SK-MEL-5 (cell line): Measurements from ENCODE around the gene EIF4A2. TPM values are rescaled to one million over a fixed set of nuclear protein-coding genes. Genes with fewer than 3 reads are reported as not detected.

Experiments
- DNase-seq: peaks from one replicate; pipeline ENCODE4 v3.0.0-alpha.2; 2016; ENCODE audit warnings: low read depth, low spot score
- in situ Hi-C: cut with HindIII; loops from 2 replicates; pipeline ENCODE4 v1.10.0; 2016; ENCODE audit warnings: low sequenced_read_pairs, high pct_unique_total_duplicates, low pct_unique_long_range_greater_than_20kb
- polyA plus RNA-seq, 2 experiments: library from polyadenylated mRNA; depleted of rRNA; stranded (reverse); fragments of >200 nt; gene quantifications; 2 replicates each; pipeline ENCODE4 v1.2.3, GENCODE V29; 2015
- total RNA-seq: library from RNA; depleted of rRNA; stranded (reverse); fragments of >200 nt; shearing (Covaris generic); gene quantifications from 2 replicates; pipeline ENCODE4 v1.2.3, GENCODE V29; 2014; rRNA removed

The EIF4A2 gene
- total RNA-seq = 391 and 434 TPM in 2 replicates
- 210 and 220 TPM in 2 replicates for polyA plus RNA-seq (2015; cell fraction: cytosol; rRNA removed)
- 2,399 and 2,988 TPM in 2 replicates for polyA plus RNA-seq (2015; cell fraction: nucleus; rRNA removed)

DNA sequence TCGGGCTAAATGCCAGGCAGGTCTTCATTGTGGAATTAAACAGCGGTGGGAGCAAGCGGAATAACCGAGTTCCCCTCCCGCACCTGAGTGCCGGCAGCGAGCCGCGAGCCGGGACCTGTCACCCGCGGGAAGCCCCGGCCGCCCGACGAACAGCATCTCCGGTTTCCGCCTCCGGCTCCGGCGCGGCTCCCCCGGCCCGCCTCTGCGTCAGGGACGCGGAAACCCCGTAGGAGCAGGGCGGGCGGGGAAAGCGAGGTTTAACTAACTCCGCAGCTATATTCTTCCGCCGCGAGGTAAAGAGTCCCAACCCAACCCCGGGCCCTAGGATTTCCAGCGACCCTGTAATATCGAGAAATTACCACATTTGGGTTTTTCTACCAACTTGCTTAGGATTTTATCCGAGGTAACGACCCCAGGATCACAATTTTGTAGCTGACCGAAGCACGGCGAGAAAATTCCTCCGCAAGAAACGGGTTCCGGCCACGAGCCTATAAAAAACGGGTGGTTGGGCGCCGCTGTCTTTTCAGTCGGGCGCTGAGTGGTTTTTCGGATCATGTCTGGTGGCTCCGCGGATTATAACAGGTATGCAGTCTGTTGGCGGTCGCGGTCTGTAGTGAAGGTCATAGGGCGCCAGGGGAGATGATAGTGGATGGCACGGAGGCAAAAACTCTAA is at the start of gene EIF4A2:
TSS of gene EIF4A2 (plus strand) at position 520 of the 673 bp plus-strand sequence. CDS start at position 554, 34 bp downstream.
- in situ Hi-C loops = no loop called here
- peak; percentile 85 for DNase-seq

- no peak for DNase-seq
- in situ Hi-C loops = no loop called here
Observed at GRCh38 chr3:186742618-186743380, 40.6 kb upstream of the EIF4A2 start.

GRCh38 chr3:186743666-186744065 is 39.7 kb upstream of the EIF4A2 start:
- no peak for DNase-seq
- in situ Hi-C loops = no loop called here

GRCh38 chr3:186746008-186746407 is 37.4 kb upstream of the EIF4A2 start:
- in situ Hi-C loops = no loop called here

GRCh38 chr3:186750316-186750715 is 33.1 kb upstream of the EIF4A2 start:
- DNase-seq = no peak
- in situ Hi-C loops = no loop called here

More at GRCh38 chr3:186746008-186746407, 37.4 kb upstream of the EIF4A2 start:
- DNase-seq = no peak

DNA sequence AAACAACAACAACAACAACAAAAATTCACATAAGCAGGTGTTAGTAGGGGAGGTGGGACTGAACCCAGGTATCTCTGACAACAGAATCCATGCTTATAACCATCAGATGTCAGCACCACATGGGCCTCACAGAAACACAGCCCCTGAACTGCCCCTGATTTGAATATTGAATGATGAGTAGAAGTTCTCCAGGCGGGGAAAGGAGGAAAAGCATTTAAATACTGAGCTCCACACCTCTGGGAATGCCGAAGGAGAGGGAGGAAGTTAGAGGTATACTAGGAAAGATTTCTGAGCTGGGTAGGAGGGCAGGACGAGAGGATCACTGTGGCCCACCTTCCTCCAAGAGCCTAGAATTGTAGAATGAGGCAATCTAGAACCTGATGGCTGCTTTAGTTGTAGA is 31.9 kb upstream of the EIF4A2 start:
- in situ Hi-C loops = no loop called here
- DNase-seq = no peak

GRCh38 chr3:186754006-186754405 is 29.4 kb upstream of the EIF4A2 start:
- in situ Hi-C loops = no loop called here
- no peak for DNase-seq

- no peak for DNase-seq
- in situ Hi-C loops = no loop called here
Observed at GRCh38 chr3:186754871-186755270, 28.5 kb upstream of the EIF4A2 start.

- no peak for DNase-seq
- in situ Hi-C loops = no loop called here
Observed at GRCh38 chr3:186757214-186757613, 26.2 kb upstream of the EIF4A2 start.

GRCh38 chr3:186757686-186758220 is 25.6 kb upstream of the EIF4A2 start:
- in situ Hi-C loops = no loop called here

DNA sequence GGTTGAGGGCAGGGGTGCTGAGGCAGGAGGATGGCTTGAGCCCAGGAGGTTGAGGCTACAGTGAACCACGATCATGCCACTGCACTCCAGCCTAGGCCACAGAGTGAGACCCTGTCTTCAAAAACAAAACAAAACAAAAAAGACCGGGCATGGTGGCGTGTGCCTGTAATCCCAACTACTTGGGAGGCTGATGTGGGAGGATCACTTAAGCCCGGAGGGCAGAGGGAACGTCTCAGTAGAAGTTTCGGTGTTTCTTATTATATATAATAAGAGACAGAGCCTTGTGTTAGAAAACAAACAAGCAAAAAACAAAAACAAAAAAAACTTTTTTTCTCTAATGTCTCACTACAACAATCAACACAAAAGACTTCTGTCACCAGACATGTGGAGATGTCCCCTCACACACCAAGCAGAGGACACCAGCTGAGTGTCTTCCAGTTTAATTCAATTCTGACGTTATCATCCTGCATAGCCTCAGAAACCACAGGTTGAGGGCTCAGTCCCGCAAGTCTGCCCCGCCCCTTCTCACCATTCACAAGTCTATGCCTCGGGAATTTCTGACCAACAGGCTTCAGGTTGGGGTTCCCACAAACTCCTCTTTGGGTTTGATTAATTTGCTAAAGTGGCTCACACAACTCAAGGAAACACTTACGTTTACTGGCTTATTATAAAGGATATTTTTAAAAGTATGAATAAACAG is 24.0 kb upstream of the EIF4A2 start:
- no peak for DNase-seq
- in situ Hi-C loops = no loop called here

More at GRCh38 chr3:186757686-186758220, 25.6 kb upstream of the EIF4A2 start:
- DNase-seq = no peak

DNA sequence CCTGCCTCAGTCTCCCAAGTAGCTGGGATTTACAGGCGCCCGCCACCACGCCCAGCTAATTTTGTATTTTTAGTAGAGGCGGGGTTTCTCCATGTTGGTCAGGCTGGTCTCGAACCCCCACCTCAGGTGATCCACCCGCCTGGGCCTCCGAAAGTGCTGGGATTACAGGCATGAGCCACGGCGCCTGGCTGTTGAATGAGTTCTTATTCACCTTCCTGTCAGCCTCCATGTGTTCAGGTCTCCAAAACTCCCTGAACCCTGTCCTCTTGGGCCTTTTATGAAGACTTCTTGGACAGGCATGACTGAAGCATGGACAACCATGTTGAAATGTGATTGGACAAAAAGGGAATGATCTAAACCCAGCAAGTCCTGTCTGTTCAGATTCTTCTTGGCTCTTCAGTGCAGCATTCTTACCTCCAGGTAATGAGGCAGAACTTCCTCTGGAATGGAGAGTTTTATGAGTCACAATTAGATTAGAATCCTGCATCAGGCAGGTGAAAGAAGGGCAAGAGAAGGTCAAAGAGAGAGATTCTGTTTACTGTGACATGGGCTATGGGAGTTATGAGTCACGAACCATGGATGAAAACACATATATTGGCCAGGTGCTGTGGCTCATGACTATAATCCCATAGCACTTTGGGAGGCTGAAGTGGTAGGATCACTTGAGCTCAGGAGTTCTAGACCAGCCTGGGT is 23.1 kb upstream of the EIF4A2 start:
- DNase-seq = no peak
- in situ Hi-C loops = no loop called here

DNA sequence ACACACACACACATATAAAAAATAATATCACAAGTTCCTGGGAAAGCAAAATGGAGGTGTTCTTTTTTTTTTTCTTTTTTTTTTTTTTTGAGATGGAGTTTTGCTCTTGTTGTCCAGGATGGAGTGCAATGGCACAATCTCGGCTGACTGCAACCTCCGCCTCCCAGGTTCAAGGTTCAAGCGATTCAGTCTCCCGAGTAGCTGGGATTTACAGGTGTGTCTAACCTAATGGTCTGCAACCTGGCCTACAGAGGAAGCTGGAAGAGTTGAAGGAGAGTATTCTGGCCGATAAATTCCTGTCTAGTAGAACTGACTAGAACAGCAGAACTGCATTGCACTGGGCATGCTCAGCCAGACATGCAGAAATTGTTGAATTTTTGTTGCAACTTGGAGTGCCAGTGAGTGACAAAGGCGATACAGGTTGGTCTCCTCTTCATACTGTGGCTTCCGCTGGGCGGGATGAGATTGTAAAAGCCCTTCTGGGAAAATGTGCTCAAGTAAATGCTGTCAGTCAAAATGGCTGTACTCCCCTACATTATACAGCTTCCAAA is 22.4 kb upstream of the EIF4A2 start:
- in situ Hi-C loops = no loop called here
- no peak for DNase-seq

DNA sequence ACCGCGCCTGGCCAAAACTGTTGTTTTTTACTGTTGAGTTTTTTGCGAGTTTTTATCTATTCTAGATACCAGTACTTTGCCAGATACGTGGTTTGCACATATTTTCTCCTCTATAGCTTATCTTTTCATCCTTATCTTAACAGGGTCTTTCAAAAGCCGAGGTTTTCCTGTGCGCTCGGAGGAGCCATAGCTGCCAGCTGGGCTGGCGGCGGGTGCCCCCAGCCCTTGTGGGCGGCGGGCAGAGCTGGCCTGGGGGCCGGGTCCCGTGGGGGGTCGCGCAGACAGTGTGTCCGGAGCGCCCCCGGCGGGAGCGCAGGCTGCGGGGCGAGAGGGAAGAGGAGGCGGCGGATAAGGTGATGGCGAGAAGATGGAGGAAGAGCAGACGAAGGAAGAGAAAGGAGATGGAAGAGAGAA is 11.1 kb upstream of the EIF4A2 start:
- in situ Hi-C loops = no loop called here
- no peak for DNase-seq

GRCh38 chr3:186772701-186773417 is 10.5 kb upstream of the EIF4A2 start:
- in situ Hi-C loops = no loop called here
- DNase-seq = peak; percentile 91

GRCh38 chr3:186775999-186776398 is 7.4 kb upstream of the EIF4A2 start:
- in situ Hi-C loops = no loop called here
- peak; percentile 44 for DNase-seq

- in situ Hi-C loops = no loop called here
- DNase-seq = no peak
Observed at GRCh38 chr3:186779204-186779603, 4.2 kb upstream of the EIF4A2 start.
